Measurements from ENCODE around the gene CPNE5. TPM values are rescaled to one million over a fixed set of nuclear protein-coding genes. Genes with fewer than 3 reads are reported as not detected.

CPNE5 gene
- total and polyA plus RNA-seq, 12 donors, result 0.26 to 3.5 (median 1.1) TPM; not detected in 1

DNA sequence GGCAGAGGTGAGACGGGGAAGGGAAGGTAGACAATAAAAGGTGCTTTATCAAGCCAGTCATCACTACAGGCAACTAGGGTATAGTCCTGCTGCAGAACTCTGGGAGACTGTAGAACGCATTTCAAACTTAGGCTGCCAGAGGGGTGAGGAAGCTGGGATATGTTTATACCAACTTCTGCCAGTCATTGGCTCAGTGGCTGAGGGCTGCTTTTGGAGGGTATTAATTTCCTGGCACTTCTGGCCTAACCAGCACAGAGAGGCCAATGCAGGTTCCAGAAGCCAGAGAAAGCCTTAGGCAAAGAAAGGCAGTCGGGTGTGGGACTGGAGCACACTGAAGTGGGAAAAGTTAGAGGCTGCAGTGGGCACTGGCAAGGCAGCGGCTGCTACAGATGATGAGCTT, 3.9 kb upstream of the CPNE5 start:
- no peak for DNase-seq
- no peak overlapping the region for H3K4me3 ChIP-seq
- peaks cover 15 to 18% of the 10 kb centered on the region in 2 donors for H3K4me1 ChIP-seq (replicated peaks in 1 of 2)

DNA sequence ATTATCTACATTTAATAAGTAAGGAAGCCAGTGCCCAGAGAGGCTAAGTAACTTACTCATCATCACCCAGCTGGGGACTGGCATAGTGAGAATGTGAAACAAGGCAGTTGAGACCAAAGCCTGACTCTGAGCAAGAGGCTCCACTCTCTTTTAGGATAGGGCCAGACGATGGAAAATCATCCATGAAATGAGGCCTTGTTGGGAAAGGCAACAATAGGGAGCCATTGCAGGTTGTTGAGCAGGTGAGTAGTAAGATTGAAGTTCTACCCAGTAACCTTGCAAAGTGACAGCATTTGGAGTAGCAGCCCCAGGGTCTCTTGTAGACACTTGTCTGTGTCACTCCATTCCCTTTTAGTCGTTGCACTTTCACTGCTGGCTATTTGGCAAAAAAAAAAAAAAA, 2.5 kb upstream of the CPNE5 start:
- intact Hi-C loops (cut with DNase I), result no loop called here
- DNase-seq, result no peak
- H3K4me3 ChIP-seq, result no peak overlapping the region
- H3K27me3 ChIP-seq, result no peaks in the 10 kb centered on the region
- H3K27ac ChIP-seq, result no peak overlapping the region
- H3K9me3 ChIP-seq (replicated peaks in 1 of 3), result no peaks in the 10 kb centered on the region
- TF ChIP-seq, protein P1, sequence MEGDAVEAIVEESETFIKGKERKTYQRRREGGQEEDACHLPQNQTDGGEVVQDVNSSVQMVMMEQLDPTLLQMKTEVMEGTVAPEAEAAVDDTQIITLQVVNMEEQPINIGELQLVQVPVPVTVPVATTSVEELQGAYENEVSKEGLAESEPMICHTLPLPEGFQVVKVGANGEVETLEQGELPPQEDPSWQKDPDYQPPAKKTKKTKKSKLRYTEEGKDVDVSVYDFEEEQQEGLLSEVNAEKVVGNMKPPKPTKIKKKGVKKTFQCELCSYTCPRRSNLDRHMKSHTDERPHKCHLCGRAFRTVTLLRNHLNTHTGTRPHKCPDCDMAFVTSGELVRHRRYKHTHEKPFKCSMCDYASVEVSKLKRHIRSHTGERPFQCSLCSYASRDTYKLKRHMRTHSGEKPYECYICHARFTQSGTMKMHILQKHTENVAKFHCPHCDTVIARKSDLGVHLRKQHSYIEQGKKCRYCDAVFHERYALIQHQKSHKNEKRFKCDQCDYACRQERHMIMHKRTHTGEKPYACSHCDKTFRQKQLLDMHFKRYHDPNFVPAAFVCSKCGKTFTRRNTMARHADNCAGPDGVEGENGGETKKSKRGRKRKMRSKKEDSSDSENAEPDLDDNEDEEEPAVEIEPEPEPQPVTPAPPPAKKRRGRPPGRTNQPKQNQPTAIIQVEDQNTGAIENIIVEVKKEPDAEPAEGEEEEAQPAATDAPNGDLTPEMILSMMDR (IDR thresholded peaks at IDR 0.05), result no peak
- no peak for TF ChIP-seq POLR2A (IDR thresholded peaks at IDR 0.05)
- H3K4me1 ChIP-seq (replicated peaks in 1 of 2), result peaks cover 15 to 18% of the 10 kb centered on the region in 2 donors
- 82 to 96% (median 89%) methylated on average over 2 of the region's 2 CpGs for WGBS, 4 donors
- H3K36me3 ChIP-seq (replicated peaks in 1 of 2), result no peaks in the 10 kb centered on the region

More for the DNA sequence above, 3.9 kb upstream of the CPNE5 start:
- Histone ChIP-seq H3K27me3 (no peaks in the 10 kb centered on the region), H3K36me3 (replicated peaks in 1 of 2) (no peaks in the 10 kb centered on the region), H3K27ac (no peak overlapping the region), H3K9me3 (replicated peaks in 1 of 3) (no peaks in the 10 kb centered on the region)
- TF ChIP-seq, protein P1 (IDR thresholded peaks at IDR 0.05), result no peak
- no peak for TF ChIP-seq POLR2A (IDR thresholded peaks at IDR 0.05)
- intact Hi-C loops (cut with DNase I), result no loop called here
- WGBS, 4 donors, result 92 to 100% (median 98%) methylated on average over 4 of the region's 4 CpGs

DNA sequence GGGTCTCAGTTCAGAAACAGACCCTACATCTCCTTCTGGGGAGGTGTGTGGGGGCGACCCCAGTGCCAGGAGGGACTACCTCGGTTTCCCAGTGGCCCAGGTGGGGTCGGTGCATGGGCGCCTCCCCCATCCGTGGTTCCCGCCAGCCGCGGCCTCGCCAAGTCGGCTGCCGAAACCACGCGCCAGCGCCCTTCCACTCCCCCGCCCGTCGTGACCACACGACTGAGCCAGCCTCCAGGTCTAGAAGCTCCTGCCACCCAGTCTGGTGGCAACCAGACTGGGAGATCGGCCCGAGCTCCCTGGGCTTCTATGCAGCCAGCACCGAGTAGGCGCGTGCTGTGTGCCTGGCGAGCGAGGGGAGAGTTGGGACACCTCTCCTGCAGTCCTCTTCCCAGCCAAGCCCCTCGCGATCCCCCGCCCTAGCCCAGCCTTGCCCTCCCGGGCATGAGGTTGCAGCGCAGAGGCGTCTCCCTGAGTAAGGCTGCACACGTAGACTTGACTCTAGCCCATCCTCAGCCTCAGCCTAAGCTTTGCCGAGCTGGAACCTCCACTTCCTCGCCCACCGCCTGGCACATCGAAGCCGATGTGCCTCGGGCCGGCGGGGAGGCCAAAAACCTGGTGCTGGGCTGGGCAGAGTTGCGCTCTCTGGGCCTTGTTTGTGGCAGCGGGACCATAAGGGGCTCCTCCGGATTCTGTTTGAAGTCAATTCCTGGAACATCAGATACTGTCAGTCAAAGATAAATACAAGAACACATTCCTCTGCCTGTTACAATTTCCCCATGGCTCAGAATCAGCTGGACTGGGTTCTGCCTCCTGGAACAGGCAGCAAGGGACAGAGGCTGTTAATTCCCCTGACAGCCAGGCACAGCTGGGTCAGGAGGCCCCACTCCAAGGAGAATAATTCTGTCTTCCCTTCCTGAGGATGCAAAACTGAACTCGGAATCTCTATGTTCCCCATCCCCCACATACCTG, 1.5 kb upstream of the CPNE5 start:
- no peaks in the 10 kb centered on the region for H3K9me3 ChIP-seq (replicated peaks in 1 of 3)
- TF ChIP-seq POLR2A (IDR thresholded peaks at IDR 0.05), result no peak
- TF ChIP-seq, protein P1 (IDR thresholded peaks at IDR 0.05), result no peak
- no peak for DNase-seq
- H3K4me1 ChIP-seq (replicated peaks in 1 of 2), result peaks cover 15 to 18% of the 10 kb centered on the region in 2 donors
- no peak overlapping the region for H3K27ac ChIP-seq
- H3K36me3 ChIP-seq (replicated peaks in 1 of 2), result no peaks in the 10 kb centered on the region
- 28 to 47% (median 31%) methylated on average over 13 to 44 of the region's 44 CpGs for WGBS, 4 donors
- H3K4me3 ChIP-seq, result peak overlapping the region in 1 of 4 donors; percentile 62
- no peaks in the 10 kb centered on the region for H3K27me3 ChIP-seq
- intact Hi-C loops (cut with DNase I), result no loop called here

DNA sequence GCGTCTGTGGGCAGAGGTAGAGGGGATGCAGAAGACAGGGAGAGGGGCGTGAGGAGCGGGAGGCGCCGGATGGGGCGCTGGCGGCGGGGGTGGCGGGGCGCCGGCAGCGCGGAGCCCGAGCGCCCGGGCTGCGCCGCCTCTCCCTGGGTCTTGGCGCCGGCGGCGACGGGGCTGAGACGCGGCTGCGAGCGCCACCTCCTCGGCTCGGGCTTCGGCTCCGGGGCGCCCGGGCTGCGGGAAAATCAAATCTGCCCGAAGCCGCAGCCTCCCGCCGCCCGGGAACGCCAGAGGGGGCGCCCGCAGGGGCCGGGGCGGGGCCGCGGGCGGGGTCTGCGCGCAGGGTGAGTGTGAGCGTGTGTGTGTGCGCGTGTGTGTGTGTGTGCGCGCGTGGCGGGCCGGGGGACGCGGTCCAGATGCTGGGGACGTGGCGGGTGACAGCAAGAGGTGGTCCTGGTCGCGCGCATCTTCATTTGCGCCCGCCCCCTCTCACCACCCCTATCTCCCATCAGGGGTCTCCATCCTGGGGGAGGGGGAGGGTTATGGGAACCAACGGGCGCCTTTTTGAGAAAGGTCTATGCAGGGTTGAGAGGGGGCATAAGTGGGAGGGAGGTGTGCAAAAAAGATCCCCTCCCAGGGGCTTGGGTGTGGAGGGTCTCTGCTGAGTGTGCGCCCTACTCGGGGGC, 646 bp upstream of the CPNE5 start:
- H3K4me1 ChIP-seq (replicated peaks in 1 of 2), result peaks cover 15 to 18% of the 10 kb centered on the region in 2 donors
- no peak overlapping the region for H3K27ac ChIP-seq
- no peaks in the 10 kb centered on the region for H3K27me3 ChIP-seq
- TF ChIP-seq, protein P1 (IDR thresholded peaks at IDR 0.05), result no peak
- TF ChIP-seq POLR2A (IDR thresholded peaks at IDR 0.05), result no peak
- H3K36me3 ChIP-seq (replicated peaks in 1 of 2), result no peaks in the 10 kb centered on the region
- intact Hi-C loops (cut with DNase I), result no loop called here
- 0 to 2% (median 1%) methylated on average over 2 to 69 of the region's 70 CpGs for WGBS, 4 donors
- no peaks in the 10 kb centered on the region for H3K9me3 ChIP-seq (replicated peaks in 1 of 3)
- peak in 2 of 7 donors; percentile 38 to 46 for DNase-seq
- peak overlapping the region in 2 of 4 donors; percentile 6 to 62 for H3K4me3 ChIP-seq

Data from adrenal gland (tissue), 12 donors.